ENCODE measurements around the gene ARIH1. TPM values are rescaled to one million over a fixed set of nuclear protein-coding genes. Genes with fewer than 3 reads are reported as not detected.

The ARIH1 gene
- total and polyA plus RNA-seq, 10 donors, result 14.8 to 171 (median 62.7) TPM

DNA sequence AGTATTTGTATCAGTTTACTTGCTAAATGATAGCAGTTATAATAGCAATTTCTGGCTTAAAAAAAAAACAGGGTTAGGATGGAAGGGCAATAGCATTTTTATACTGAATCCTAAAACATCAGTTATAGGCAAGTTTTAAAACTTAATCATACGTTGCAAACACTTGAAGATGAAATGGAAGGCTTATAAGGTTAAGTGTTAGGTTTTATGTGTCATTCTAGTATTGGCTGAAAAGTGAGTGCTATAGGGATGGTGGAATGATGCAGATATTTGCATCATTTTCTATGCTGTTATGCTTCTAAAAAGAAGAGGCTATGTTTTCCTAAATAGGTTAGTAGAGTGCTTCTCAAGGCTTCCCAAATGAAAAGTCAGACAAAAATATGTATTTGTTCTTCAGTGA lies 23.3 kb downstream of the ARIH1 start:
- Histone ChIP-seq H3K4me3 (no peak overlapping the region), H3K27me3 (replicated peaks in 1 of 7) (no peaks in the 10 kb centered on the region), H3K36me3 (peaks cover 0 to 28% (median 0%) of the 10 kb centered on the region in 6 donors), H3K4me1 (peaks cover 16 to 96% (median 56%) of the 10 kb centered on the region in 6 donors), H3K27ac (no peak overlapping the region), H3K9me3 (no peaks in the 10 kb centered on the region)
- TF ChIP-seq, protein P1, sequence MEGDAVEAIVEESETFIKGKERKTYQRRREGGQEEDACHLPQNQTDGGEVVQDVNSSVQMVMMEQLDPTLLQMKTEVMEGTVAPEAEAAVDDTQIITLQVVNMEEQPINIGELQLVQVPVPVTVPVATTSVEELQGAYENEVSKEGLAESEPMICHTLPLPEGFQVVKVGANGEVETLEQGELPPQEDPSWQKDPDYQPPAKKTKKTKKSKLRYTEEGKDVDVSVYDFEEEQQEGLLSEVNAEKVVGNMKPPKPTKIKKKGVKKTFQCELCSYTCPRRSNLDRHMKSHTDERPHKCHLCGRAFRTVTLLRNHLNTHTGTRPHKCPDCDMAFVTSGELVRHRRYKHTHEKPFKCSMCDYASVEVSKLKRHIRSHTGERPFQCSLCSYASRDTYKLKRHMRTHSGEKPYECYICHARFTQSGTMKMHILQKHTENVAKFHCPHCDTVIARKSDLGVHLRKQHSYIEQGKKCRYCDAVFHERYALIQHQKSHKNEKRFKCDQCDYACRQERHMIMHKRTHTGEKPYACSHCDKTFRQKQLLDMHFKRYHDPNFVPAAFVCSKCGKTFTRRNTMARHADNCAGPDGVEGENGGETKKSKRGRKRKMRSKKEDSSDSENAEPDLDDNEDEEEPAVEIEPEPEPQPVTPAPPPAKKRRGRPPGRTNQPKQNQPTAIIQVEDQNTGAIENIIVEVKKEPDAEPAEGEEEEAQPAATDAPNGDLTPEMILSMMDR (IDR thresholded peaks at IDR 0.05 in 8 of 11, conservative IDR thresholded peaks at IDR 0.05 in 3 of 11), result no peak
- TF ChIP-seq POLR2A (IDR thresholded peaks at IDR 0.05) (no peak), POLR2AphosphoS5 (IDR thresholded peaks at IDR 0.05) (no peak)
- intact Hi-C loops (cut with DNase I; ENCODE audit: low total_unique reads), result no loop called here
- DNase-seq, result no peak
- WGBS, 5 donors, result 62 to 86% (median 73%) methylated on average over 1 of the region's 1 CpG

- 70 to 93% (median 87%) methylated on average over 5 of the region's 5 CpGs for WGBS, 5 donors
- Histone ChIP-seq H3K27ac (no peak overlapping the region), H3K36me3 (peaks cover 0 to 24% (median 0%) of the 10 kb centered on the region in 6 donors)
Observed at GRCh38 chr15:72502220-72502809, 28.2 kb downstream of the ARIH1 start.

DNA sequence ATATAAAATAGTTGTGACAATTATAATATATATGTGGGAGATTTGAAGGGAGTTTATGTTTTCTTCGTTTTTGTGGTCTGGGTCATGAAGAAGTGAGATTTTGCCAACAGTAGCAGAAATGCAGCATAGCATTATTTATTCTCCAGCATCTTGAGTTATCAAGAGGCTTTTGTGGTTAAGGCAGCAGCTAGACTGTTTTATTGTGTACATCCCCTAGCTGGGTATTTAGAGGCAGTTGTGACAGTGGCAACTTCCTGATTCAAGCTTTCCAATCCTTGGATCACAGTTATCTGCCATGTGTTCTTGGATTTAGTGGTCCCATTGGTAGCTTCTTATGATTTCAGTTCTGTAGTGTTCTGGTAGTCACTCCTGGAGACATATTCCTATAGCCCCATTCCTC lies 29.0 kb downstream of the ARIH1 start:
- Histone ChIP-seq H3K4me3 (no peak overlapping the region), H3K4me1 (peaks cover 0 to 84% (median 41%) of the 10 kb centered on the region in 6 donors), H3K36me3 (peaks cover 0 to 24% (median 0%) of the 10 kb centered on the region in 6 donors), H3K27ac (no peak overlapping the region), H3K27me3 (replicated peaks in 1 of 7) (no peaks in the 10 kb centered on the region), H3K9me3 (no peaks in the 10 kb centered on the region)
- 11 to 41% (median 34%) methylated on average over 1 of the region's 1 CpG for WGBS, 5 donors
- intact Hi-C loops (cut with DNase I; ENCODE audit: low total_unique reads), result no loop called here
- no peak for TF ChIP-seq POLR2AphosphoS5 (IDR thresholded peaks at IDR 0.05)
- TF ChIP-seq, protein P1 (IDR thresholded peaks at IDR 0.05 in 8 of 11, conservative IDR thresholded peaks at IDR 0.05 in 3 of 11), result no peak
- TF ChIP-seq POLR2A (IDR thresholded peaks at IDR 0.05), result no peak
- DNase-seq, result no peak

More at GRCh38 chr15:72502220-72502809, 28.2 kb downstream of the ARIH1 start:
- no peak overlapping the region for H3K4me3 ChIP-seq
- intact Hi-C loops (cut with DNase I; ENCODE audit: low total_unique reads), result no loop called here
- DNase-seq, result no peak
- TF ChIP-seq POLR2A (IDR thresholded peaks at IDR 0.05) (no peak), POLR2AphosphoS5 (IDR thresholded peaks at IDR 0.05) (no peak)
- peaks cover 0 to 85% (median 42%) of the 10 kb centered on the region in 6 donors for H3K4me1 ChIP-seq
- H3K9me3 ChIP-seq, result no peaks in the 10 kb centered on the region
- H3K27me3 ChIP-seq (replicated peaks in 1 of 7), result no peaks in the 10 kb centered on the region

DNA sequence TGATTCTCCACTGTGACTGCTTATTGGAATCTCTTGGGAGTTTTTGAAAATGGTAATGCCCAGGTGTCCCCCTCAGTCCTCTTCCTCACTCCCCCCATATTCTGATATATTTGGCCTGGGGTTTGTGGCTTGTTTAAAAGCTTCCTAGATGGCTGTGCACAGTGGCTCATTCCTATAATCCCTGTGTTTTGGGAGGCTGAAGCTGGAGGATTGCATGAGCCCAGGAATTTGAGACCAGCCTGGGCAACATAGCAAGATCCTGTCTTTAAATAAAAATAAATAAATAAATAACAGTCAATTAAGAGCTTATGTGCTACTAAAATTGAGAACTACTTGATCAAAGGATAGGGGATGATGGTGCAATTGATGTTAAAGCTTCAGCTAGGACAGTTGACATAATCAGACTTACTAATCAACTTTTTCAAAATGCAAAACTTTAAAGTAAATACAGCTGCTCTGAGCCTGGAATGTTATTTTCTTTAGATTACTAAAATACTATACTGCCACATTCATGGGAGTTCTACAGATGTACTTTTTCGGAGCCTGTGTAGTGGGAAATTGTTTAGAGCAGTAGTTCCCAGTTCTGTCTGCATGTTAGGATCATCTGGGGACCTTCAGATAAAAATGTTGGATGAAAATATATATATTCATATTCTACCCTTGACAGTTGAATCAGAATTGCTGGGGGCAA lies 33.4 kb downstream of the ARIH1 start:
- no peaks in the 10 kb centered on the region for H3K27me3 ChIP-seq (replicated peaks in 1 of 7)
- H3K4me3 ChIP-seq, result no peak overlapping the region
- DNase-seq, result no peak
- peaks cover 0 to 75% (median 43%) of the 10 kb centered on the region in 6 donors for H3K4me1 ChIP-seq
- H3K9me3 ChIP-seq, result no peaks in the 10 kb centered on the region
- TF ChIP-seq POLR2AphosphoS5 (IDR thresholded peaks at IDR 0.05) (no peak), POLR2A (IDR thresholded peaks at IDR 0.05) (no peak)
- TF ChIP-seq, protein P1 (IDR thresholded peaks at IDR 0.05 in 8 of 11, conservative IDR thresholded peaks at IDR 0.05 in 3 of 11), result no peak
- peaks cover 0 to 3% (median 0%) of the 10 kb centered on the region in 6 donors for H3K36me3 ChIP-seq
- intact Hi-C loops (cut with DNase I; ENCODE audit: low total_unique reads), result no loop called here
- H3K27ac ChIP-seq, result no peak overlapping the region
- WGBS, 5 donors, result 88 to 100% (median 96%) methylated on average over 1 of the region's 1 CpG

Data from spleen (tissue), 11 donors.